MCF 10A (cell line): ENCODE data around the gene GPR107. TPM values are rescaled to one million over a fixed set of nuclear protein-coding genes. Genes with fewer than 3 reads are reported as not detected.
A peak's percentile ranks its signal among the peaks of the same experiment; 100 is the strongest.

Experiments
- BruUV-seq: library from RNA; stranded (reverse); fragments of 400-500 nt; replicated peaks from 2 replicates; lab custom pipeline; 2021; lab: Mats Ljungman, UMichigan
- CTCF ChIA-PET: fragments of 300-600 bp; sonication (Branson Sonifier 250); formaldehyde crosslinking; extraction: SDS; loops from one replicate; lab custom pipeline; 2021; ENCODE audit warnings: antibody characterized with exemption, inconsistent platforms; lab: Yijun Ruan, JAX
- POLR2A ChIA-PET: fragments of 300-600, 350-650 bp; sonication (Branson Sonifier 250); formaldehyde crosslinking; extraction: SDS; loops from one replicate; lab custom pipeline; 2020; ENCODE audit warnings: antibody characterized with exemption, inconsistent platforms; lab: Yijun Ruan, JAX
- DNase-seq: peaks from one replicate; pipeline ENCODE4 v3.0.0-alpha.2; 2018; ENCODE audit not compliant: unreplicated experiment
- H3K27ac Mint-ChIP-seq: one replicate; pipeline ENCODE4 v1.8.0; 2022; ENCODE audit warnings: mild to moderate bottlenecking, low read depth, mixed read lengths; ENCODE audit not compliant: unreplicated experiment
- H3K27me3 Mint-ChIP-seq: one replicate; pipeline ENCODE4 v1.8.0; 2022; ENCODE audit warnings: mixed read lengths; ENCODE audit not compliant: insufficient read depth, unreplicated experiment
- H3K36me3 Mint-ChIP-seq: one replicate; pipeline ENCODE4 v1.8.0; 2022; ENCODE audit warnings: mild to moderate bottlenecking, moderate library complexity, mixed read lengths; ENCODE audit not compliant: insufficient read depth, unreplicated experiment
- H3K4me1 Mint-ChIP-seq: one replicate; pipeline ENCODE4 v1.8.0; 2022; ENCODE audit warnings: mixed read lengths; ENCODE audit not compliant: insufficient read depth, unreplicated experiment
- H3K4me3 Mint-ChIP-seq: one replicate; pipeline ENCODE4 v1.8.0; 2022; ENCODE audit warnings: mild to moderate bottlenecking, moderate library complexity, mixed read lengths; ENCODE audit not compliant: unreplicated experiment
- H3K9me3 Mint-ChIP-seq: one replicate; pipeline ENCODE4 v1.8.0; 2022; ENCODE audit warnings: mixed read lengths; ENCODE audit not compliant: unreplicated experiment
- CTCF ChIP-seq: fragments of 200-600 bp; IDR thresholded peaks from one replicate; pipeline ENCODE4 v1.8.0; 2022; ENCODE audit warnings: antibody characterized with exemption, mild to moderate bottlenecking; ENCODE audit not compliant: unreplicated experiment
- intact Hi-C: fragments of 100-400 bp; cut with micrococcal nuclease; formaldehyde crosslinking; loops from 2 replicates; pipeline ENCODE4 v1.14.1; 2022
- total RNA-seq: library from RNA; stranded (reverse); gene quantifications from 2 replicates; pipeline ENCODE4 v1.2.3, GENCODE V29; 2022

Gene GPR107
- total RNA-seq, 1 experiment from 2014 or later = 32.9 TPM

GRCh38 chr9:130137641-130138081 is 84.0 kb downstream of the GPR107 start:
- Mint-ChIP-seq H3K4me1 (peaks cover 24% of the 10 kb centered on the region), H3K27me3 (no peaks in the 10 kb centered on the region), H3K4me3 (no peak overlapping the region), H3K9me3 (no peaks in the 10 kb centered on the region), H3K36me3 (no peaks in the 10 kb centered on the region), H3K27ac (peak overlapping the region; percentile 74)
- intact Hi-C loops = no loop called here
- no peak for TF ChIP-seq CTCF
- ChIA-PET CTCF (no interaction called here), POLR2A (interaction anchor here (0.6 kb wide), 1 partner anchor 126 kb away, joined by 3 read pairs; no protein-coding TSS in a partner anchor)
- DNase-seq = no peak
- BruUV-seq = TSS peak; percentile 60

- DNase-seq = peak; percentile 56
- no peak for TF ChIP-seq CTCF
- BruUV-seq = no TSS peak
- Mint-ChIP-seq H3K36me3 (no peaks in the 10 kb centered on the region), H3K4me3 (peak overlapping the region; percentile 47), H3K27me3 (no peaks in the 10 kb centered on the region), H3K9me3 (no peaks in the 10 kb centered on the region), H3K27ac (peak overlapping the region; percentile 74), H3K4me1 (peaks cover 24% of the 10 kb centered on the region)
- intact Hi-C loops = no loop called here
- ChIA-PET CTCF (interaction anchor here (0.7 kb wide), 1 partner anchor 29 kb away, joined by 3 read pairs; no protein-coding TSS in a partner anchor), POLR2A (interaction anchor here (1.0 kb wide), 1 partner anchor 35 kb away, joined by 3 read pairs; no protein-coding TSS in a partner anchor)
Measured at GRCh38 chr9:130138171-130138653, 84.5 kb downstream of the GPR107 start.

GRCh38 chr9:130138791-130139190 is 85.1 kb downstream of the GPR107 start:
- no peaks in the 10 kb centered on the region for H3K36me3 Mint-ChIP-seq
- no TSS peak for BruUV-seq
- intact Hi-C loops = no loop called here
- ChIA-PET CTCF (interaction anchor here (0.7 kb wide), 1 partner anchor 30 kb away, joined by 3 read pairs; no protein-coding TSS in a partner anchor), POLR2A (interaction anchor here (1.0 kb wide), 1 partner anchor 34 kb away, joined by 3 read pairs; no protein-coding TSS in a partner anchor)
- H3K4me3 Mint-ChIP-seq = peak overlapping the region; percentile 47
- no peaks in the 10 kb centered on the region for H3K9me3 Mint-ChIP-seq
- no peak for TF ChIP-seq CTCF
- peaks cover 29% of the 10 kb centered on the region for H3K4me1 Mint-ChIP-seq
- peak overlapping the region; percentile 74 for H3K27ac Mint-ChIP-seq
- peak; percentile 76 for DNase-seq
- no peaks in the 10 kb centered on the region for H3K27me3 Mint-ChIP-seq

GRCh38 chr9:130139251-130139650 is 85.5 kb downstream of the GPR107 start:
- ChIA-PET POLR2A (interaction anchor here (1.0 kb wide), 1 partner anchor 34 kb away, joined by 3 read pairs; no protein-coding TSS in a partner anchor), CTCF (interaction anchor here (1.7 kb wide), 1 partner anchor 31 kb away, joined by 9 read pairs; no protein-coding TSS in a partner anchor)
- intact Hi-C loops = no loop called here
- TF ChIP-seq CTCF = no peak
- H3K4me3 Mint-ChIP-seq = no peak overlapping the region
- H3K4me1 Mint-ChIP-seq = peaks cover 33% of the 10 kb centered on the region
- DNase-seq = no peak
- H3K36me3 Mint-ChIP-seq = no peaks in the 10 kb centered on the region
- H3K9me3 Mint-ChIP-seq = no peaks in the 10 kb centered on the region
- no peaks in the 10 kb centered on the region for H3K27me3 Mint-ChIP-seq
- peak overlapping the region; percentile 74 for H3K27ac Mint-ChIP-seq
- no TSS peak for BruUV-seq
